ENCODE measurements around the gene SCUBE3. TPM values are rescaled to one million over a fixed set of nuclear protein-coding genes. Genes with fewer than 3 reads are reported as not detected.
A peak's percentile ranks its signal among the peaks of the same experiment; 100 is the strongest.

The SCUBE3 gene
- total RNA-seq, 1 donor from 2014 or later = 0.37 TPM

GRCh38 chr6:35213298-35213791 lies 411 bp upstream of the SCUBE3 start:
- no peak for DNase-seq (ENCODE audit: low spot score)

- no peak for DNase-seq (ENCODE audit: low spot score)
Measured at GRCh38 chr6:35214869-35215664, 1.3 kb downstream of the SCUBE3 start.

GRCh38 chr6:35215665-35216411 lies 2.1 kb downstream of the SCUBE3 start:
- DNase-seq (ENCODE audit: low spot score) = no peak

GRCh38 chr6:35216412-35216732 lies 2.6 kb downstream of the SCUBE3 start:
- DNase-seq (ENCODE audit: low spot score) = no peak

GRCh38 chr6:35216851-35217811 lies 3.4 kb downstream of the SCUBE3 start:
- no peak for DNase-seq (ENCODE audit: low spot score)

- DNase-seq (ENCODE audit: low spot score) = no peak
Measured at GRCh38 chr6:35218021-35218420, 4.3 kb downstream of the SCUBE3 start.

GRCh38 chr6:35218456-35218855 lies 4.7 kb downstream of the SCUBE3 start:
- no peak for DNase-seq (ENCODE audit: low spot score)

GRCh38 chr6:35219683-35220326 lies 6.0 kb downstream of the SCUBE3 start:
- DNase-seq (ENCODE audit: low spot score) = no peak

GRCh38 chr6:35220711-35221110 lies 7.0 kb downstream of the SCUBE3 start:
- no peak for DNase-seq (ENCODE audit: low spot score)

- DNase-seq (ENCODE audit: low spot score) = no peak
Measured at GRCh38 chr6:35223396-35223795, 9.6 kb downstream of the SCUBE3 start.

GRCh38 chr6:35224720-35225119 lies 11.0 kb downstream of the SCUBE3 start:
- DNase-seq (ENCODE audit: low spot score) = no peak

- DNase-seq (ENCODE audit: low spot score) = no peak
Measured at GRCh38 chr6:35228481-35228880, 14.7 kb downstream of the SCUBE3 start.

- DNase-seq (ENCODE audit: low spot score) = no peak
Measured at GRCh38 chr6:35229304-35229703, 15.5 kb downstream of the SCUBE3 start.

GRCh38 chr6:35230498-35230897 lies 16.7 kb downstream of the SCUBE3 start:
- DNase-seq (ENCODE audit: low spot score) = no peak

GRCh38 chr6:35230950-35231349 lies 17.2 kb downstream of the SCUBE3 start:
- DNase-seq (ENCODE audit: low spot score) = no peak

- no peak for DNase-seq (ENCODE audit: low spot score)
Measured at GRCh38 chr6:35231563-35231962, 17.8 kb downstream of the SCUBE3 start.

- DNase-seq (ENCODE audit: low spot score) = no peak
Measured at GRCh38 chr6:35234901-35235300, 21.1 kb downstream of the SCUBE3 start.

- DNase-seq (ENCODE audit: low spot score) = no peak
Measured at GRCh38 chr6:35236223-35236622, 22.5 kb downstream of the SCUBE3 start.

GRCh38 chr6:35237476-35237875 lies 23.7 kb downstream of the SCUBE3 start:
- DNase-seq (ENCODE audit: low spot score) = no peak

GRCh38 chr6:35238843-35239289 lies 25.1 kb downstream of the SCUBE3 start:
- peak; percentile 44 for DNase-seq (ENCODE audit: low spot score)

GRCh38 chr6:35239581-35239980 lies 25.8 kb downstream of the SCUBE3 start:
- DNase-seq (ENCODE audit: low spot score) = no peak

All from mucosa of gallbladder (tissue), 1 donor.